ENCODE measurements around the gene PUSL1.

PUSL1 gene

GRCh38 chr1:1279028-1279427 is 29.4 kb upstream of the PUSL1 start:
- no peak for DNase-seq (ENCODE audit: low spot score)

GRCh38 chr1:1280782-1281481 is 27.5 kb upstream of the PUSL1 start:
- no peak for DNase-seq (ENCODE audit: low spot score)

GRCh38 chr1:1281533-1282321 is 26.7 kb upstream of the PUSL1 start:
- peak; percentile 91 for DNase-seq (ENCODE audit: low spot score)

- no peak for DNase-seq (ENCODE audit: low spot score)
Measured at GRCh38 chr1:1282998-1283397, 25.4 kb upstream of the PUSL1 start.

GRCh38 chr1:1283821-1284220 is 24.6 kb upstream of the PUSL1 start:
- DNase-seq (ENCODE audit: low spot score), result no peak

- DNase-seq (ENCODE audit: low spot score), result no peak
Measured at GRCh38 chr1:1284221-1285101, 23.9 kb upstream of the PUSL1 start.

- no peak for DNase-seq (ENCODE audit: low spot score)
Measured at GRCh38 chr1:1285102-1285571, 23.3 kb upstream of the PUSL1 start.

- DNase-seq (ENCODE audit: low spot score), result no peak
Measured at GRCh38 chr1:1285611-1286311, 22.6 kb upstream of the PUSL1 start.

- DNase-seq (ENCODE audit: low spot score), result no peak
Measured at GRCh38 chr1:1286313-1287261, 21.8 kb upstream of the PUSL1 start.

- no peak for DNase-seq (ENCODE audit: low spot score)
Measured at GRCh38 chr1:1287288-1288110, 20.9 kb upstream of the PUSL1 start.

- DNase-seq (ENCODE audit: low spot score), result no peak
Measured at GRCh38 chr1:1290238-1290731, 18.1 kb upstream of the PUSL1 start.

GRCh38 chr1:1291023-1291528 is 17.3 kb upstream of the PUSL1 start:
- DNase-seq (ENCODE audit: low spot score), result no peak

- DNase-seq (ENCODE audit: low spot score), result no peak
Measured at GRCh38 chr1:1291548-1292441, 16.6 kb upstream of the PUSL1 start.

- DNase-seq (ENCODE audit: low spot score), result no peak
Measured at GRCh38 chr1:1292442-1292779, 16.0 kb upstream of the PUSL1 start.

- DNase-seq (ENCODE audit: low spot score), result no peak
Measured at GRCh38 chr1:1292851-1293250, 15.5 kb upstream of the PUSL1 start.

GRCh38 chr1:1293263-1294249 is 14.8 kb upstream of the PUSL1 start:
- no peak for DNase-seq (ENCODE audit: low spot score)

GRCh38 chr1:1294250-1294890 is 14.0 kb upstream of the PUSL1 start:
- DNase-seq (ENCODE audit: low spot score), result no peak

All from kidney capillary endothelial cell (primary cell).